GM23338 (cell line): Measurements from ENCODE around the gene IFIT1B. TPM values are rescaled to one million over a fixed set of nuclear protein-coding genes. Genes with fewer than 3 reads are reported as not detected.

Experiments used
- ATAC-seq: fragments of 200-7000 bp; cut with Tn5 transposase; 3 replicates; pipeline ENCODE4 v1.9.1; 2020
- DNase-seq: peaks from one replicate; pipeline ENCODE4 v3.0.0-alpha.2; 2015; ENCODE audit warnings: low spot score
- H2AFZ ChIP-seq: fragments of 200-600 bp; sonication (generic); 2 replicates; pipeline ENCODE4 v1.8.0; 2016; ENCODE audit warnings: antibody characterized with exemption, mild to moderate bottlenecking, moderate library complexity
- H3F3A ChIP-seq: fragments of 200-600 bp; sonication (generic); replicated peaks from 2 replicates; pipeline ENCODE4 v1.8.0; 2017; ENCODE audit warnings: antibody characterized with exemption, mixed run types, low read depth
- H3K27ac ChIP-seq: fragments of 200-600 bp; sonication (generic); 2 replicates; pipeline ENCODE4 v1.6.1; 2016; ENCODE audit warnings: low read depth
- H3K27me3 ChIP-seq: fragments of 200-600 bp; sonication (generic); 2 replicates; pipeline ENCODE4 v1.8.0; 2016; ENCODE audit warnings: mild to moderate bottlenecking, mixed run types, moderate library complexity; ENCODE audit not compliant: insufficient read depth
- H3K36me3 ChIP-seq: fragments of 200-600 bp; sonication (generic); 2 replicates; pipeline ENCODE4 v1.8.0; 2016; ENCODE audit warnings: mild to moderate bottlenecking; ENCODE audit not compliant: insufficient read depth
- H3K4me1 ChIP-seq: fragments of 200-600 bp; sonication (generic); 2 replicates; pipeline ENCODE4 v1.8.0; 2016; ENCODE audit warnings: mild to moderate bottlenecking, moderate library complexity; ENCODE audit not compliant: insufficient read depth
- H3K4me2 ChIP-seq: fragments of 200-600 bp; sonication (generic); 2 replicates; pipeline ENCODE4 v1.7.1; 2017; ENCODE audit warnings: mixed run types
- H3K4me3 ChIP-seq: fragments of 200-600 bp; sonication (generic); 2 replicates; pipeline ENCODE4 v1.6.1; 2016; ENCODE audit warnings: mixed run types
- H3K79me2 ChIP-seq: fragments of 200-600 bp; sonication (generic); replicated peaks from 2 replicates; pipeline ENCODE4 v1.8.0; 2017; ENCODE audit warnings: mild to moderate bottlenecking; ENCODE audit not compliant: insufficient read depth
- H3K9me2 ChIP-seq: fragments of 200-600 bp; sonication (generic); 2 replicates; pipeline ENCODE4 v1.8.0; 2017; ENCODE audit not compliant: insufficient read depth
- H4K20me1 ChIP-seq: fragments of 200-600 bp; sonication (generic); replicated peaks from 2 replicates; pipeline ENCODE4 v1.8.0; 2017; ENCODE audit warnings: mild to moderate bottlenecking; ENCODE audit not compliant: insufficient read depth
- H3K27ac Mint-ChIP-seq: 2 replicates; pipeline ENCODE4 v1.8.0; 2020; ENCODE audit warnings: inconsistent platforms, mild to moderate bottlenecking, moderate library complexity, mixed read lengths
- H3K27me3 Mint-ChIP-seq: 3 replicates; pipeline ENCODE4 v1.8.0; 2022; ENCODE audit warnings: low read depth, mild to moderate bottlenecking, moderate library complexity, mixed read lengths, inconsistent platforms; ENCODE audit not compliant: insufficient read depth, poor library complexity
- H3K36me3 Mint-ChIP-seq: 3 replicates; pipeline ENCODE4 v1.8.0; 2021; ENCODE audit warnings: low read depth, mild to moderate bottlenecking, inconsistent platforms, moderate library complexity, mixed read lengths
- H3K4me1 Mint-ChIP-seq: 3 replicates; pipeline ENCODE4 v1.8.0; 2020; ENCODE audit warnings: mild to moderate bottlenecking, inconsistent platforms, mixed read lengths
- H3K4me3 Mint-ChIP-seq: 3 replicates; pipeline ENCODE4 v1.8.0; 2021; ENCODE audit warnings: moderate library complexity, mild to moderate bottlenecking, inconsistent platforms, mixed read lengths
- H3K9me3 Mint-ChIP-seq: 3 replicates; pipeline ENCODE4 v1.8.0; 2020; ENCODE audit warnings: moderate library complexity, mild to moderate bottlenecking, inconsistent platforms, mixed read lengths
- CREB1 ChIP-seq: fragments of 250-450 bp; sonication (Bioruptor Pico); IDR thresholded peaks from 2 replicates; pipeline ENCODE4 v1.5.0; 2020; ENCODE audit warnings: low read depth, mild to moderate bottlenecking, moderate library complexity
- EZH2 ChIP-seq: fragments of 200-600 bp; sonication (generic); IDR thresholded peaks from one replicate; pipeline ENCODE4 v1.8.0; 2017; ENCODE audit warnings: antibody characterized with exemption, mild to moderate bottlenecking, low read depth; ENCODE audit not compliant: unreplicated experiment
- EZH2phosphoT487 ChIP-seq: fragments of 200-600 bp; sonication (generic); IDR thresholded peaks from one replicate; pipeline ENCODE4 v1.8.1; 2018; ENCODE audit warnings: antibody characterized with exemption; ENCODE audit not compliant: unreplicated experiment
- JUNB ChIP-seq: IDR thresholded peaks from one replicate; pipeline ENCODE4 v1.6.1; 2016; ENCODE audit warnings: antibody characterized with exemption; ENCODE audit not compliant: unreplicated experiment
- NANOG ChIP-seq: IDR thresholded peaks from 2 replicates; pipeline ENCODE4 v1.6.1; 2016; ENCODE audit warnings: antibody characterized with exemption, borderline replicate concordance
- POLR2AphosphoS5 ChIP-seq: IDR thresholded peaks from 2 replicates; pipeline ENCODE4 v1.6.1; 2016; ENCODE audit warnings: antibody characterized with exemption, low read depth
- STAT1 ChIP-seq: IDR thresholded peaks from one replicate; pipeline ENCODE4 v1.6.1; 2016; ENCODE audit warnings: antibody characterized with exemption; ENCODE audit not compliant: unreplicated experiment
- ZNF114 ChIP-seq: fragments of 250-450 bp; sonication (Bioruptor Pico); IDR thresholded peaks from 2 replicates; pipeline ENCODE4 v1.5.0; 2020; ENCODE audit warnings: mild to moderate bottlenecking, moderate library complexity
- ZNF331 ChIP-seq: fragments of 250-450 bp; sonication (Bioruptor Pico); IDR thresholded peaks from 2 replicates; pipeline ENCODE4 v1.5.0; 2020; ENCODE audit warnings: low read depth, mild to moderate bottlenecking, moderate library complexity
- polyA plus RNA-seq: library from polyadenylated mRNA; unstranded; fragments of >200 nt; fragmentation: Nextera tagmentation; extraction: Ambion mirVana; gene quantifications from 2 replicates; pipeline ENCODE4 v1.2.1, GENCODE V29; 2016
- total RNA-seq: library from RNA; depleted of rRNA; stranded (reverse); fragments of >200 nt; shearing (Covaris generic); gene quantifications from 2 replicates; pipeline ENCODE4 v1.2.3, GENCODE V29; 2014
- TF ChIP-seq, protein P1 (sequence below): IDR thresholded peaks from 2 replicates; pipeline ENCODE4 v1.6.1; 2016; ENCODE audit warnings: antibody characterized with exemption
- TF ChIP-seq, protein P2 (sequence below): fragments of 250-450 bp; sonication (Bioruptor Pico); IDR thresholded peaks from 2 replicates; pipeline ENCODE4 v1.5.0; 2020; ENCODE audit warnings: mild to moderate bottlenecking, moderate library complexity
- TF ChIP-seq, protein P3 (sequence below): IDR thresholded peaks from one replicate; pipeline ENCODE4 v1.6.1; 2018; ENCODE audit warnings: antibody characterized with exemption; ENCODE audit not compliant: unreplicated experiment
- TF ChIP-seq, protein P4 (sequence below), 2 experiments: fragments of 200-600 bp in 1 of 2; sonication (generic) in 1 of 2; conservative IDR thresholded peaks; 2 replicates each; pipeline versions ENCODE4 v1.5.1 to v1.6.1; 2016 to 2017; ENCODE audit warnings: antibody characterized with exemption in 2 of 2, low read depth in 2 of 2, mild to moderate bottlenecking in 2 of 2, moderate library complexity in 1 of 2

Gene IFIT1B
- total and polyA plus RNA-seq, 2 experiments from 2014 or later = 0.10 TPM; not detected in 1

DNA sequence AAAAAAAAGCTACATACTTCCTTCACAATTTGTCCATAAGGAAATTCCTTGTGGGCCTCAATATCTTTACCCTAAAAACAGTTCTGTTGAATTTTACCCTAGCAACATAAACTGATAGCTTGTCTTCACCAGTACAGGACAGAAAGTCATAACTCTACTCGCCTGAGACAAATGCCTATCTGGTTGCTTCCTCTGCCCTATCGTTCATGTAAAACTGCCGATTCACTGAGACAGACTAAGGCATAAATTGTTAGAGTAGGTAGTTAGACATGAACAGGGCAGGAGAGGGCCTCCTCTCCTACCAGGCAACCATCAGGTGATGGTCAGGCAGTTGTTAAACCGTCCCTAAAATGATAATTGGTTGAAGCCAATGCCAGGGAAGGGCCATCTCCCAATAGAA is 25.1 kb upstream of the IFIT1B start:
- no peak overlapping the region for H3K27ac Mint-ChIP-seq
- H3K4me3 ChIP-seq = no peak overlapping the region

More for the DNA sequence above, 25.1 kb upstream of the IFIT1B start:
- Histone ChIP-seq H3K79me2 (no peaks in the 10 kb centered on the region), H2AFZ (no peak overlapping the region), H3K27me3 (no peaks in the 10 kb centered on the region), H3K4me2 (no peak overlapping the region), H3K27ac (no peak overlapping the region), H3K9me2 (peaks cover 13% of the 10 kb centered on the region; the same call in 1 of the 2 replicates), H3K36me3 (no peaks in the 10 kb centered on the region; the same call in 1 of the 2 replicates), H4K20me1 (no peaks in the 10 kb centered on the region), H3K4me1 (peaks cover 49% of the 10 kb centered on the region), H3F3A (no peaks in the 10 kb centered on the region)
- Mint-ChIP-seq H3K4me1 (peaks cover 48% of the 10 kb centered on the region), H3K27me3 (peaks cover 2% of the 10 kb centered on the region), H3K4me3 (no peak overlapping the region), H3K36me3 (peaks cover 12% of the 10 kb centered on the region), H3K9me3 (peaks cover 11% of the 10 kb centered on the region)
- ATAC-seq = no peak
- TF ChIP-seq NANOG (no peak), STAT1 (no peak), ZNF114 (CRISPR knock-in tag) (no peak), CREB1 (CRISPR knock-in tag) (no peak), EZH2 (no peak), JUNB (no peak), POLR2AphosphoS5 (no peak), EZH2phosphoT487 (no peak), ZNF331 (CRISPR knock-in tag) (no peak)
- TF ChIP-seq, protein P1, sequence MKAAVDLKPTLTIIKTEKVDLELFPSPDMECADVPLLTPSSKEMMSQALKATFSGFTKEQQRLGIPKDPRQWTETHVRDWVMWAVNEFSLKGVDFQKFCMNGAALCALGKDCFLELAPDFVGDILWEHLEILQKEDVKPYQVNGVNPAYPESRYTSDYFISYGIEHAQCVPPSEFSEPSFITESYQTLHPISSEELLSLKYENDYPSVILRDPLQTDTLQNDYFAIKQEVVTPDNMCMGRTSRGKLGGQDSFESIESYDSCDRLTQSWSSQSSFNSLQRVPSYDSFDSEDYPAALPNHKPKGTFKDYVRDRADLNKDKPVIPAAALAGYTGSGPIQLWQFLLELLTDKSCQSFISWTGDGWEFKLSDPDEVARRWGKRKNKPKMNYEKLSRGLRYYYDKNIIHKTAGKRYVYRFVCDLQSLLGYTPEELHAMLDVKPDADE = no peak
- TF ChIP-seq, protein P2, sequence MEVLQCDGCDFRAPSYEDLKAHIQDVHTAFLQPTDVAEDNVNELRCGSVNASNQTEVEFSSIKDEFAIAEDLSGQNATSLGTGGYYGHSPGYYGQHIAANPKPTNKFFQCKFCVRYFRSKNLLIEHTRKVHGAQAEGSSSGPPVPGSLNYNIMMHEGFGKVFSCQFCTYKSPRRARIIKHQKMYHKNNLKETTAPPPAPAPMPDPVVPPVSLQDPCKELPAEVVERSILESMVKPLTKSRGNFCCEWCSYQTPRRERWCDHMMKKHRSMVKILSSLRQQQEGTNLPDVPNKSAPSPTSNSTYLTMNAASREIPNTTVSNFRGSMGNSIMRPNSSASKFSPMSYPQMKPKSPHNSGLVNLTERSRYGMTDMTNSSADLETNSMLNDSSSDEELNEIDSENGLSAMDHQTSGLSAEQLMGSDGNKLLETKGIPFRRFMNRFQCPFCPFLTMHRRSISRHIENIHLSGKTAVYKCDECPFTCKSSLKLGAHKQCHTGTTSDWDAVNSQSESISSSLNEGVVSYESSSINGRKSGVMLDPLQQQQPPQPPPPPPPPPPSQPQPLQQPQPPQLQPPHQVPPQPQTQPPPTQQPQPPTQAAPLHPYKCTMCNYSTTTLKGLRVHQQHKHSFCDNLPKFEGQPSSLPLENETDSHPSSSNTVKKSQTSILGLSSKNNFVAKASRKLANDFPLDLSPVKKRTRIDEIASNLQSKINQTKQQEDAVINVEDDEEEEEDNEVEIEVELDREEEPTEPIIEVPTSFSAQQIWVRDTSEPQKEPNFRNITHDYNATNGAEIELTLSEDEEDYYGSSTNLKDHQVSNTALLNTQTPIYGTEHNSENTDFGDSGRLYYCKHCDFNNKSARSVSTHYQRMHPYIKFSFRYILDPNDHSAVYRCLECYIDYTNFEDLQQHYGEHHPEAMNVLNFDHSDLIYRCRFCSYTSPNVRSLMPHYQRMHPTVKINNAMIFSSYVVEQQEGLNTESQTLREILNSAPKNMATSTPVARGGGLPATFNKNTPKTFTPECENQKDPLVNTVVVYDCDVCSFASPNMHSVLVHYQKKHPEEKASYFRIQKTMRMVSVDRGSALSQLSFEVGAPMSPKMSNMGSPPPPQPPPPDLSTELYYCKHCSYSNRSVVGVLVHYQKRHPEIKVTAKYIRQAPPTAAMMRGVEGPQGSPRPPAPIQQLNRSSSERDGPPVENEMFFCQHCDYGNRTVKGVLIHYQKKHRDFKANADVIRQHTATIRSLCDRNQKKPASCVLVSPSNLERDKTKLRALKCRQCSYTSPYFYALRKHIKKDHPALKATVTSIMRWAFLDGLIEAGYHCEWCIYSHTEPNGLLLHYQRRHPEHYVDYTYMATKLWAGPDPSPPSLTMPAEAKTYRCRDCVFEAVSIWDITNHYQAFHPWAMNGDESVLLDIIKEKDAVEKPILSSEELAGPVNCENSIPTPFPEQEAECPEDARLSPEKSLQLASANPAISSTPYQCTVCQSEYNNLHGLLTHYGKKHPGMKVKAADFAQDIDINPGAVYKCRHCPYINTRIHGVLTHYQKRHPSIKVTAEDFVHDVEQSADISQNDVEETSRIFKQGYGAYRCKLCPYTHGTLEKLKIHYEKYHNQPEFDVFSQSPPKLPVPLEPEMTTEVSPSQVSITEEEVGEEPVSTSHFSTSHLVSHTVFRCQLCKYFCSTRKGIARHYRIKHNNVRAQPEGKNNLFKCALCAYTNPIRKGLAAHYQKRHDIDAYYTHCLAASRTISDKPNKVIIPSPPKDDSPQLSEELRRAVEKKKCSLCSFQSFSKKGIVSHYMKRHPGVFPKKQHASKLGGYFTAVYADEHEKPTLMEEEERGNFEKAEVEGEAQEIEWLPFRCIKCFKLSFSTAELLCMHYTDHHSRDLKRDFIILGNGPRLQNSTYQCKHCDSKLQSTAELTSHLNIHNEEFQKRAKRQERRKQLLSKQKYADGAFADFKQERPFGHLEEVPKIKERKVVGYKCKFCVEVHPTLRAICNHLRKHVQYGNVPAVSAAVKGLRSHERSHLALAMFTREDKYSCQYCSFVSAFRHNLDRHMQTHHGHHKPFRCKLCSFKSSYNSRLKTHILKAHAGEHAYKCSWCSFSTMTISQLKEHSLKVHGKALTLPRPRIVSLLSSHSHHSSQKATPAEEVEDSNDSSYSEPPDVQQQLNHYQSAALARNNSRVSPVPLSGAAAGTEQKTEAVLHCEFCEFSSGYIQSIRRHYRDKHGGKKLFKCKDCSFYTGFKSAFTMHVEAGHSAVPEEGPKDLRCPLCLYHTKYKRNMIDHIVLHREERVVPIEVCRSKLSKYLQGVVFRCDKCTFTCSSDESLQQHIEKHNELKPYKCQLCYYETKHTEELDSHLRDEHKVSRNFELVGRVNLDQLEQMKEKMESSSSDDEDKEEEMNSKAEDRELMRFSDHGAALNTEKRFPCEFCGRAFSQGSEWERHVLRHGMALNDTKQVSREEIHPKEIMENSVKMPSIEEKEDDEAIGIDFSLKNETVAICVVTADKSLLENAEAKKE (CRISPR knock-in tag) = no peak
- TF ChIP-seq, protein P3, sequence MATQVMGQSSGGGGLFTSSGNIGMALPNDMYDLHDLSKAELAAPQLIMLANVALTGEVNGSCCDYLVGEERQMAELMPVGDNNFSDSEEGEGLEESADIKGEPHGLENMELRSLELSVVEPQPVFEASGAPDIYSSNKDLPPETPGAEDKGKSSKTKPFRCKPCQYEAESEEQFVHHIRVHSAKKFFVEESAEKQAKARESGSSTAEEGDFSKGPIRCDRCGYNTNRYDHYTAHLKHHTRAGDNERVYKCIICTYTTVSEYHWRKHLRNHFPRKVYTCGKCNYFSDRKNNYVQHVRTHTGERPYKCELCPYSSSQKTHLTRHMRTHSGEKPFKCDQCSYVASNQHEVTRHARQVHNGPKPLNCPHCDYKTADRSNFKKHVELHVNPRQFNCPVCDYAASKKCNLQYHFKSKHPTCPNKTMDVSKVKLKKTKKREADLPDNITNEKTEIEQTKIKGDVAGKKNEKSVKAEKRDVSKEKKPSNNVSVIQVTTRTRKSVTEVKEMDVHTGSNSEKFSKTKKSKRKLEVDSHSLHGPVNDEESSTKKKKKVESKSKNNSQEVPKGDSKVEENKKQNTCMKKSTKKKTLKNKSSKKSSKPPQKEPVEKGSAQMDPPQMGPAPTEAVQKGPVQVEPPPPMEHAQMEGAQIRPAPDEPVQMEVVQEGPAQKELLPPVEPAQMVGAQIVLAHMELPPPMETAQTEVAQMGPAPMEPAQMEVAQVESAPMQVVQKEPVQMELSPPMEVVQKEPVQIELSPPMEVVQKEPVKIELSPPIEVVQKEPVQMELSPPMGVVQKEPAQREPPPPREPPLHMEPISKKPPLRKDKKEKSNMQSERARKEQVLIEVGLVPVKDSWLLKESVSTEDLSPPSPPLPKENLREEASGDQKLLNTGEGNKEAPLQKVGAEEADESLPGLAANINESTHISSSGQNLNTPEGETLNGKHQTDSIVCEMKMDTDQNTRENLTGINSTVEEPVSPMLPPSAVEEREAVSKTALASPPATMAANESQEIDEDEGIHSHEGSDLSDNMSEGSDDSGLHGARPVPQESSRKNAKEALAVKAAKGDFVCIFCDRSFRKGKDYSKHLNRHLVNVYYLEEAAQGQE = no peak
- TF ChIP-seq, protein P4, sequence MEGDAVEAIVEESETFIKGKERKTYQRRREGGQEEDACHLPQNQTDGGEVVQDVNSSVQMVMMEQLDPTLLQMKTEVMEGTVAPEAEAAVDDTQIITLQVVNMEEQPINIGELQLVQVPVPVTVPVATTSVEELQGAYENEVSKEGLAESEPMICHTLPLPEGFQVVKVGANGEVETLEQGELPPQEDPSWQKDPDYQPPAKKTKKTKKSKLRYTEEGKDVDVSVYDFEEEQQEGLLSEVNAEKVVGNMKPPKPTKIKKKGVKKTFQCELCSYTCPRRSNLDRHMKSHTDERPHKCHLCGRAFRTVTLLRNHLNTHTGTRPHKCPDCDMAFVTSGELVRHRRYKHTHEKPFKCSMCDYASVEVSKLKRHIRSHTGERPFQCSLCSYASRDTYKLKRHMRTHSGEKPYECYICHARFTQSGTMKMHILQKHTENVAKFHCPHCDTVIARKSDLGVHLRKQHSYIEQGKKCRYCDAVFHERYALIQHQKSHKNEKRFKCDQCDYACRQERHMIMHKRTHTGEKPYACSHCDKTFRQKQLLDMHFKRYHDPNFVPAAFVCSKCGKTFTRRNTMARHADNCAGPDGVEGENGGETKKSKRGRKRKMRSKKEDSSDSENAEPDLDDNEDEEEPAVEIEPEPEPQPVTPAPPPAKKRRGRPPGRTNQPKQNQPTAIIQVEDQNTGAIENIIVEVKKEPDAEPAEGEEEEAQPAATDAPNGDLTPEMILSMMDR (conservative IDR thresholded peaks at IDR 0.05; ENCODE audit: low read depth in 2 of 2) = no peak
- no peak for DNase-seq
